COLO668 (cell line): Measurements from ENCODE around the gene GUCY2C.
"Not testable (repeated sequence)": the region's sequence is repeated elsewhere in the genome, so short reads cannot be mapped to it uniquely, and the experiment has no call there.

Experiments used
- DNase-seq: peaks from one replicate; lab custom pipeline; 2025; ENCODE audit not compliant: unreplicated experiment; lab: John Stamatoyannopoulos, UW

GUCY2C gene

DNA sequence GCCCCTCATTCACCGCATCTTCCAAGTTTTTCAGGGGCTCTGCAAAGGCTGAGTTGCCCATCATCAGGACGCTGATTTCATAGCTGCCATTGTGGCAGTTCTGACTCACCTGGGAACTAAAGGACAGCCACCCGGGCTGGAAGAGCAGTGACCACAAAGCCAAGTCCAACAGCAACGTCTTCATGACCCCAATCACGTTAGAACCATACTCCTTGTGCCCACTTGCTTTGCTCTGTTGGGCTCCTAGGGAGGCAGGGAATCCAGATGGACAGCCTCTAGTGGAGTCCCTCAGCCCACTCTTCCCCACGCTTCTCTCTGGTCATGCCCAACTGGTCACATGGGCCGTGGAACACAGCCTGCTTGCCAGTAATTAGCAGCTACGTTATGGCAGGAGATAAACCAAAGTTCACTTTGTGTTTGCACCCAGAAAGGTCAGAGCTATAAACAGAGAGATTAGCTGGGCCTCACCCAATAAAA, at the start of gene GUCY2C:
GUCY2C (minus strand) TSS at position 335 of the 477 bp plus-strand sequence; CDS start at position 184, 151 bp downstream.
- no peak for DNase-seq

GRCh38 chr12:14743061-14743460, 46.7 kb upstream of the GUCY2C start:
- no peak for DNase-seq

- DNase-seq, result no peak
Observed at GRCh38 chr12:14741942-14742341, 45.5 kb upstream of the GUCY2C start.

DNA sequence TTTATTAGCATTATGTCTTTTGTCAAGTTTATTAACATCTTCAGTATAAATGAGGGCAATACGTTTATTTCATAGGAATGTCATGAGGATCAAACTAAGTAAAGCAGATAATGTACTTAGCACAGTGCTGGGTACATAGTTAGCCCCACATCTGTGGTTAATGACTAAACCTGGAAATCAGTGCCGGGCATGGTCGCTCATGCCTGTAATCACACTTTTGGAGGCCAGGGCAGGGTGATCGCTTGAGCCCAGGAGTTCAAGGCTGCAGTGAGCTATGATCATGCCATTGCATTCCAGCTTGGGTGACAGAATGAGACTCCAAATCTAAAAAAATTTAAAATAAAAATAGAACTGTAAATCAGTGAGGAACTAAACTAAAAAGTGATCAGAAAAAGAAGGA, 44.8 kb upstream of the GUCY2C start:
- DNase-seq, result no peak

DNA sequence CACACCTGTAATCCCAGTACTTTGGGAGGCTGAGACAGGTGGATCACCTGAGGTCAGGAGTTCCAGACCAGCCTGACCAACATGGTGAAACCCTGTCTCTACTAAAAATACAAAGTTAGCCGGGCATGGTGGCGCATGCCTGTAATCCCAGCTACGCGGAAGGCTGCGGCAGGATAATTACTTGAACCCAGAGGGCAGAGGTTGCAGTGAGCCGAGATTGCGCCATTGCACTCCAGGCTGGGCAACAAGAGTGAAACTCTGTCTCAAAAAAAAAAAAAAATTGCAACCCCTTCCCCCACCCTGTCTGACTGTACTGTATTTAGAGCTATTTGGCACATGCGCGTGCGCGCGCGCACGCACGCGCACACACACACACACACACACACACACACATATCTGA, 40.0 kb upstream of the GUCY2C start:
- DNase-seq, result not testable (repeated sequence)

GRCh38 chr12:14731821-14732220, 35.4 kb upstream of the GUCY2C start:
- no peak for DNase-seq

DNA sequence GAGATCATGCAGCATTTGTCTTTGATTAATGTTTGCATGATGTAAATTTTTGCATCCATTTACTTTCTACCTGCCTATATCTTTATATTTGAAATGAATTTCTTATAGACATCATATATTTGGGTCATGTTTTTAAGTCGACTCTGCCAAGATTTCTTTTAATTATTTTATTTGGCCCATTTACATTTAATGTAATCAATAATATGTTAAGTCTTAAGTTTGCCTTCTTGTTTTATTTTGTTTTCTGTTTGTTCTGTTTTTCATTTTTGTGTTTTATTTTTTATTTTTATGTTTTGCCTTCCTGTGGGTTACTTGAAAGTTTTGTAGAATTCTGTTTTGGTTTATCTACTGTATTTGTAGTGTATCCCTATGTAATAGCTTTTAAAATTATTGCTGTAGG, 33.2 kb upstream of the GUCY2C start:
- DNase-seq, result no peak

- peak; percentile 27 for DNase-seq
Observed at GRCh38 chr12:14723763-14724162, 27.4 kb upstream of the GUCY2C start.

DNA sequence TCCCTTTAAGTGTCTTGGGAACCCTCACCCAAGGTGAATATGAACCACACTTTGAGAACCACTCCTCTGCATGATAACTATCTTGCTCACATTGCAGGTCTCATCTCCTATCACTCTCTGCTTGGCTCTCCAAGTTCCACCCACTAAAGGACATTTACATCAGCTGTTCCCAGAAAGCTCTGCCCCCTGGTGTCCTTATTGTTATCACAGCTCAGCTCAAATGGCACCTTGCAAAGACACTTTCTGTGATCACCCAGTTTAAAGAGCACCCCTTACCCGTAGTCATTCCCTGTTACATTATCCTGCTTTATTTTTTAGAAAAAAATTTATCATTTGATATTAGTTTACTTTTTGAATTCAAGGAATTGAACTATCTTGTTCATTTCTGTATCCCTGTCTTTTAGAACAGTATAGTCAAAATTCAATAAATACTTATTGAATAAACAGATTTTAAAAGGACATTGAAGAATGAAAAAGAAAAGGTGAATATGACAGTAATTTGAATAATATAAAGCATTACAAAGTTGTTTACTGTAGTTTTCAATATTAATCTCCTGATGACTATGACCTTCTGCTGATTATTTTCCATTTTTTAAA, 20.5 kb upstream of the GUCY2C start:
- DNase-seq, result peak; percentile 20

DNA sequence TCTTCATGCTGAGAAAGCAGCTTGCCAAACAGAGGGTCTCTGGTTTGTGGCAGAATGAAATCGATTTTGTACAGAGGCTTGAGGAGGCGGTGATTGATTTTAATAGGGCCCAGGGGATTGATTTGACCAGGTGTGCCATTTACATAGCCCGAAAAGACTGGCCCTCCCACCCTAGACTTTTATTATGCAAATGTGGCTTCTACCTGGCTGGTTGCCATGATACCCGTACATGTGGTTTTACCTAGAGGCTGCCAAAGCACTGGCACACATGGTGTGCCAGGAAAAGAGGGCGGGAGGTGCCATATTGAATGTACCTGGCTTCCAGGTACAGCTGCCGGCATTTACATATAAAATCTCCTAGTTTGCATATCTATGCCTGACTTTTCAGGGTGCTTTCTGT, 18.0 kb upstream of the GUCY2C start:
- DNase-seq, result peak; percentile 29

DNA sequence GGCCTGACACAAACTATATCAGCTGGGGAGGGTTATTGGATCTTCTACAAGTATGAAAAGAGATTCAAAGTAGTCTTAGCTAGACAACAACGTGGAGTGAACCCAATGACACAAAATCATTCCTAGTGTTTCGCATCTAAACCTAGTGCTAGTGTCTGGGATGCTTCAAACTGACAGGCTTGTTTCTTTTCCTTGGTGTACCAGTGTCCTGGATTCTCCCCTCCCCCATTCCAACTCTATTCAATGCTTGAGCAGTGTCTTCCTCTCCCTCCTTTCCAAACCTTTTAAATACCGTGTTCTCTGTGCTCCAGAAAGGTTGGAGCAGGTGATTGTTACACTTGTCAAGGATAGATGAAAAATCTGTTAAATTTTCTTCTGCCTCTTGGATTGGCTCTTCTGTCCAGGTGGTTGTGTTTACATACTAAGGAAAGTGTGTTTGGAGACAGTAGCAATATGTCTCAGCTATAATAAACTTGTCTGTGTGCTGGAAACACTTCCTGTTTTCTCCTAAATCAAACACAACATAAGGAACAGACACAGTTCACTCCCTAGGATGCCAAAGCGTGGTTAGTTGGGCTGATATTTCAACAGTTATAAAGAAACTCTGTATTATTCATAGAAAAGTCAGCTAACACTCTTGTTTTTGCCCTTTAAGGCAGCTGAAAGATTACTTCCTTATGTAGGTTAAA, 14.4 kb upstream of the GUCY2C start:
- DNase-seq, result no peak

- DNase-seq, result no peak
Observed at GRCh38 chr12:14701809-14702568, 5.6 kb upstream of the GUCY2C start.

DNA sequence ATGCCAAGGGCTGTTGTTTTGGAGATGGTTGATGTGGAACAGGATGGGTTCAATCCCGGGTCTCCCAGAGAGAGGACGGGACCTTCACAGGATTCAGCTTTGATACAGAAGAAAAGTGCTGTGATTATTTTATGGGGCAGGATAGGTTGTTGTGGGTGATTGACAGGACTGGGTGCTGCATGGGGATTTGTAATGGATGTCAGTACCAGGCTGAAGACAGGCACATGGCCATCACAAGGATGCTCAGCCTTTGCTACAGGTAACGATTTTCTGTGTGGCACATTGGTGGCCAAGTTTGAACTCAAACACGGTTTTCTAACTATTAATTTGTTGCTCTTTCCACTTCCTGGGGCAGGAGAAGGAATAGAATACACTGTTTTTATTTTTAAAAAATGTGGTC, 4.5 kb upstream of the GUCY2C start:
- DNase-seq, result no peak

DNA sequence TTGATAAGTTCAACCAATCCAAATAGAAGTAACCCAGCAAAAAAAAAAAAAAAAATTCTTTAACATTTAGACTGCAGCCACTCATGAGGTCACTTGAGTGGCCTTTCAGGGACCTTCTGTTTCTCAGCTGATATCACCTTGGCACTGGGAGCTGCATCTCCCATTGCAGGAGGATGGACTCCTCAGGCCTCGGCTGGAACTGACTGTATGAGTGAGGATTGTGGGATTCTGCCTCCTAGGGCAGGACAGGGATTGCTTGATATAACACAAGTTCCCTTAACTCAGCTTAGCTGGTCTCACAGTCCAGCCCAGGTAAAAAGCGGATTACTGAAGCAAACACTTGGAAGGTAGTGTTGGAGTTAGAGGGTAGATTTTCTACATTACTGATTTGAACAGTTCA, 3.5 kb upstream of the GUCY2C start:
- DNase-seq, result no peak

DNA sequence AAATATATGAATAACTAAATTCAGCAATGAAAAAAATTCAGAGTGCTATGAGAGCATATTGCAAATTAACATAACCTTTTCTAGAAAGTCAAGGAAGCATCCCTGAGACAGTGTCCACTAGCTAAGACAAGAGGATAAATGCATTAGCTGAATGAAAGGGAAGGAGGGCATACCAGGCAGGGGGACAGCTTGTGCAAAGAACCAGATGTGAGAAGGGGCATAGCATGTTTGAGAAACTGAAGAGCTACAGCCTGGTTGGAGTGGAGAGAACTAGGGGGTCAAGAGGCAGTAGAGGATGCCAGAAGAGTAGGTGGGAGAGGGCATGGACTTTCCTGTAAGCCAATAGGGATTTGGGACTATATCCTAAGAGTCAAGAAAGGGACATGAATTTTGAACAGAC, 2.2 kb upstream of the GUCY2C start:
- no peak for DNase-seq

GRCh38 chr12:14695715-14696141, 671 bp downstream of the GUCY2C start:
- DNase-seq, result no peak

DNA sequence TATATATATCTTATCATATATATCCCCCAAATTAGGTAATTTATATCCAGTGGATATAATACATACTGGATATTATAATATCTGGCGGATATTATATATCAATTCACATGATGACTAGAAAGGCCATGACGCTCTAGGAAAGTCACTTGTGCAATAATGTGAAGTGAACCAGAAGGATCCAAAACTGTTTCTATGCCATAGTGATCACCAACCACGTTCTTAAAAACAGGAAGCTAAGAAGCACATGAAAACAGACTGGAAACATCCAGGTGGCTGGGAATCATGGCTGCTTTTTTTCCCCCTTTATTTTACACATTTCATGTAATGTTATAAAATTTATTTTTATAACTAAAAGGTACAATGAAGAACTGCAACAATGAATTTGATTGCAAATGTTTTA, 1.4 kb downstream of the GUCY2C start:
- DNase-seq, result no peak

- no peak for DNase-seq
Observed at GRCh38 chr12:14694145-14694714, 2.2 kb downstream of the GUCY2C start.

GRCh38 chr12:14693116-14693515, 3.3 kb downstream of the GUCY2C start:
- no peak for DNase-seq

DNA sequence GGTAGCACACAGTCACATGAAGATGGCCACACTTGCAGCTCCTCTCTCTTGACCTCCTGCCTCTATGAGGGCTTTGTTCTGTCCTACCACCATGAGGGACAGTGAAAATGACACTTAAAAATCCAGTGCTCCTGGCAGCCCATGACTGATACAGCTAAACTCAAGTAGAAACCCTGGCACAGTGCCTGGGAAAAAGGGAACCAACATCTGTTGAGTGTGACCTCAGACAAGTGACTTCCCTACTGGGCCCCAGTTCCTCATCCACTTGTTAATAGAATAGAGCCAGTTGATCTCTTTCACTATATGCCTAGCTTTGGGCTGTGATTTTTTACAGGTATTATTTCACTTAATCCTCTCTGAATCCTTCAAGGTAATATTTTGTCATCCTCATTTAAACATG, 4.8 kb downstream of the GUCY2C start:
- no peak for DNase-seq

- DNase-seq, result no peak
Observed at GRCh38 chr12:14689996-14690395, 6.4 kb downstream of the GUCY2C start.

DNA sequence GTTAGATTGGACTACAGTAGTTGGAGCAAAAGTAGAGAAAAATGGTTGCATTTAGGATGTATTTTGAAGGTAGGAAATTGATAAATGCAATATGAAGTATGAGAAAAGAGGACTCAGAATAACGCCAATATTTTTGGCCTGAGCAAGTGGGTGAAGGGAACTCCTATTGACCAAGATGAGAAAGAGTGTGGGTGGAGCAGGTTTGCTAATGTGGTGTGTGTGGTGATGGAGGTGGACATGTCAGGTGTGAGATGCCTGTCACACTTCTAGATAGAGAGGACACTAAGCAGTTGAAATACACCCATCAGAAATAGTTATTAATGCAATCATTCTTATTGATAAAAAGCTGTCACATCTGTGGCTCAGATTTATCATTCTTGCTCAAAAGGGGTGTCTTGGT, 7.3 kb downstream of the GUCY2C start:
- DNase-seq, result no peak
